HG02571 (cell line): ENCODE data around the gene LYRM9.
"Not testable (repeated sequence)": the region's sequence is repeated elsewhere in the genome, so short reads cannot be mapped to it uniquely, and the experiment has no call there.

ENCODE experiments used
- ATAC-seq: cut with Tn5 transposase; IDR thresholded peaks from one replicate; pipeline ENCODE4 v1.9.1; 2021; ENCODE audit warnings: mild to moderate bottlenecking, moderate library complexity; ENCODE audit not compliant: unreplicated experiment

The LYRM9 gene

GRCh38 chr17:27845264-27846041 lies 47.7 kb downstream of the LYRM9 start:
- no peak for ATAC-seq

GRCh38 chr17:27840688-27841087 lies 52.5 kb downstream of the LYRM9 start:
- no peak for ATAC-seq

GRCh38 chr17:27840406-27840678 lies 52.8 kb downstream of the LYRM9 start:
- ATAC-seq: not testable (repeated sequence)

- not testable (repeated sequence) for ATAC-seq
Measured at GRCh38 chr17:27839571-27840405, 53.4 kb downstream of the LYRM9 start.

- ATAC-seq: not testable (repeated sequence)
Measured at GRCh38 chr17:27838607-27839006, 54.6 kb downstream of the LYRM9 start.

- not testable (repeated sequence) for ATAC-seq
Measured at GRCh38 chr17:27837769-27838168, 55.4 kb downstream of the LYRM9 start.

GRCh38 chr17:27836651-27837050 lies 56.5 kb downstream of the LYRM9 start:
- no peak for ATAC-seq

GRCh38 chr17:27834571-27834970 lies 58.6 kb downstream of the LYRM9 start:
- no peak for ATAC-seq

GRCh38 chr17:27832831-27833230 lies 60.3 kb downstream of the LYRM9 start:
- no peak for ATAC-seq

GRCh38 chr17:27829888-27830287 lies 63.3 kb downstream of the LYRM9 start:
- ATAC-seq: not testable (repeated sequence)

GRCh38 chr17:27829143-27829711 lies 63.9 kb downstream of the LYRM9 start:
- ATAC-seq: not testable (repeated sequence)
